K562 (cell line): ENCODE measurements around the gene TRAP1. TPM values are rescaled to one million over a fixed set of nuclear protein-coding genes. Genes with fewer than 3 reads are reported as not detected.

Experiments used
- ATAC-seq: fragments of 200-7000 bp; cut with Tn5 transposase; 3 replicates; pipeline ENCODE4 v1.9.1; 2020; ENCODE audit warnings: moderate library complexity
- BruUV-seq: library from RNA; stranded (reverse); fragments of 400-500 nt; replicated peaks from 2 replicates; lab custom pipeline; 2021; lab: Mats Ljungman, UMichigan
- CTCF ChIA-PET: fragments of 300-600 bp; formaldehyde crosslinking; extraction: SDS; loops from one replicate; lab custom pipeline; 2021; ENCODE audit warnings: low intra/inter-chr PET ratio; lab: Yijun Ruan, JAX
- POLR2A ChIA-PET: fragments of 300-600, 350-650 bp; sonication (Branson Sonifier 250); formaldehyde crosslinking; extraction: SDS; loops from one replicate; lab custom pipeline; 2021; ENCODE audit warnings: antibody characterized with exemption, inconsistent platforms; lab: Yijun Ruan, JAX
- DNase-seq, 4 experiments: peaks; one replicate each; pipeline versions ENCODE4 v3.0.0 to v3.0.0-alpha.2; 2011 to 2018; ENCODE audit warnings: low spot score in 3 of 4, mixed read lengths in 3 of 4; ENCODE audit errors: extremely low read depth in 1 of 4
- FAIRE-seq: peaks from 2 replicates; lab custom pipeline; 2011; peaks lifted over from hg19 to GRCh38; lab: Jason Lieb, UNC
- H2AFZ ChIP-seq: 2 replicates; pipeline ENCODE4 v1.6.0; 2011; ENCODE audit warnings: low read depth, low read length, control low read depth, inconsistent platforms
- H3K27ac ChIP-seq: fragments of 200-600 bp; 3 replicates; pipeline ENCODE4 v1.8.0; 2011; ENCODE audit warnings: low read depth, mild to moderate bottlenecking, control low read depth, inconsistent platforms, low read length, moderate library complexity, mixed read lengths; ENCODE audit errors: extremely low read depth
- H3K27me3 ChIP-seq, 2 experiments: fragments of 300-600 bp in 1 of 2; 2 replicates in 1 of 2; 3 replicates in 1 of 2; pipeline versions ENCODE4 v1.6.0 to v1.8.0; 2011; ENCODE audit warnings: inconsistent platforms in 2 of 2, low read length in 2 of 2, mild to moderate bottlenecking in 1 of 2, mixed read lengths in 1 of 2, moderate library complexity in 1 of 2; ENCODE audit not compliant: control insufficient read depth in 2 of 2, insufficient read depth in 2 of 2
- H3K36me3 ChIP-seq: fragments of 300-600 bp; 3 replicates; pipeline ENCODE4 v1.8.0; 2011; ENCODE audit warnings: mild to moderate bottlenecking, low read length, inconsistent platforms; ENCODE audit not compliant: control insufficient read depth, insufficient read depth
- H3K4me1 ChIP-seq, 2 experiments: fragments of 200-600 bp in 1 of 2; replicated peaks in 1 of 2; 2 replicates in 1 of 2; 3 replicates in 1 of 2; pipeline versions ENCODE4 v1.5.1 to v1.8.0; 2011; ENCODE audit warnings: inconsistent platforms in 2 of 2, low read length in 2 of 2, mild to moderate bottlenecking in 1 of 2, mixed read lengths in 1 of 2, moderate library complexity in 1 of 2; ENCODE audit not compliant: control insufficient read depth in 2 of 2, insufficient read depth in 2 of 2
- H3K4me2 ChIP-seq: 2 replicates; pipeline ENCODE4 v1.6.1; 2011; ENCODE audit warnings: low read length, control low read depth, inconsistent platforms, mixed read lengths; ENCODE audit not compliant: insufficient read depth
- H3K4me3 ChIP-seq: fragments of 200-600 bp; sonication (generic), shearing (Covaris generic); 2 replicates; pipeline ENCODE4 v1.5.1; 2016; ENCODE audit warnings: control low read depth, inconsistent platforms
- H3K79me2 ChIP-seq: fragments of 200-600 bp; 3 replicates; pipeline ENCODE4 v1.8.0; 2011; ENCODE audit warnings: low read length, inconsistent platforms; ENCODE audit not compliant: control insufficient read depth, insufficient read depth
- H3K9ac ChIP-seq, 2 experiments: 2 replicates each; pipeline versions ENCODE4 v1.6.0 to v1.6.1; 2011; ENCODE audit warnings: low read depth in 2 of 2, low read length in 2 of 2, control low read depth in 1 of 2, inconsistent platforms in 1 of 2, mild to moderate bottlenecking in 1 of 2, mixed read lengths in 1 of 2; ENCODE audit not compliant: insufficient read depth in 1 of 2
- H3K9me1 ChIP-seq: one replicate; pipeline ENCODE4 v1.6.0; 2011; ENCODE audit warnings: inconsistent platforms, mild to moderate bottlenecking, low read length, moderate library complexity; ENCODE audit not compliant: control insufficient read depth, insufficient read depth
- H3K9me3 ChIP-seq: replicated peaks from 2 replicates; pipeline ENCODE4 v1.5.1; 2011; ENCODE audit warnings: low read depth, low read length, inconsistent platforms; ENCODE audit not compliant: control insufficient read depth, insufficient read depth
- H4K20me1 ChIP-seq: replicated peaks from 2 replicates; pipeline ENCODE4 v1.6.1; 2011; ENCODE audit warnings: low read length, inconsistent platforms, mixed read lengths; ENCODE audit not compliant: control insufficient read depth, insufficient read depth
- HNRNPUL1 ChIP-seq: fragments of 200-400 bp; formaldehyde crosslinking; IDR thresholded peaks from 2 replicates; pipeline ENCODE4 v1.6.1; 2017; ENCODE audit warnings: low read length
- ILK ChIP-seq: fragments of 450-650 bp; IDR thresholded peaks from 2 replicates; pipeline ENCODE4 v1.6.1; 2016; ENCODE audit warnings: missing genetic modification characterization, low read depth, mild to moderate bottlenecking, missing compliant biosample characterization, moderate library complexity, borderline replicate concordance
- NELFE ChIP-seq: IDR thresholded peaks from 2 replicates; pipeline ENCODE4 v1.6.1; 2011; ENCODE audit warnings: mild to moderate bottlenecking; ENCODE audit not compliant: insufficient read depth, insufficient read length
- NONO ChIP-seq, 2 experiments: fragments of 200-400 bp in 1 of 2; fragments of 450-650 bp in 1 of 2; formaldehyde crosslinking in 1 of 2; IDR thresholded peaks; 2 replicates each; pipeline ENCODE4 v1.6.1; 2017; ENCODE audit warnings: low read depth in 2 of 2, mild to moderate bottlenecking in 2 of 2, moderate library complexity in 2 of 2, low read length in 1 of 2
- NR4A1 ChIP-seq, 2 experiments: fragments of 250-450 bp in 1 of 2; fragments of 450-650 bp in 1 of 2; sonication (Bioruptor Pico) in 1 of 2; IDR thresholded peaks; 2 replicates each; pipeline versions ENCODE4 v1.4.0 to v1.6.1; 2016 to 2020; ENCODE audit warnings: mild to moderate bottlenecking in 2 of 2, missing compliant biosample characterization in 1 of 2, missing genetic modification characterization in 1 of 2, moderate library complexity in 1 of 2
- POLR2A ChIP-seq: fragments of 450-650 bp; conservative IDR thresholded peaks from 2 replicates; pipeline ENCODE4 v1.6.1; 2016
- PPARD ChIP-seq: fragments of 250-450 bp; sonication (Bioruptor Pico); IDR thresholded peaks from 2 replicates; pipeline ENCODE4 v1.8.0; 2022; ENCODE audit warnings: inconsistent platforms, mild to moderate bottlenecking, moderate library complexity
- SRSF1 ChIP-seq: fragments of 200-400 bp; formaldehyde crosslinking; IDR thresholded peaks from 2 replicates; pipeline ENCODE4 v1.6.1; 2017; ENCODE audit warnings: mild to moderate bottlenecking, low read depth, low read length, moderate library complexity
- SRSF3 ChIP-seq: fragments of 200-400 bp; formaldehyde crosslinking; IDR thresholded peaks from 2 replicates; pipeline ENCODE4 v1.6.1; 2016; ENCODE audit warnings: mild to moderate bottlenecking, low read length, moderate library complexity; ENCODE audit not compliant: insufficient read depth
- ZBTB1 ChIP-seq: sonication (generic); formaldehyde crosslinking; IDR thresholded peaks from 2 replicates; pipeline ENCODE4 v1.8.1; 2023; ENCODE audit warnings: missing genetic modification reagents, low read depth, mild to moderate bottlenecking, borderline replicate concordance
- ZNF197 ChIP-seq: fragments of 200-800 bp; sonication (Bioruptor generic); IDR thresholded peaks from 2 replicates; pipeline ENCODE4 v1.6.1; 2016; ENCODE audit warnings: low read depth, missing genetic modification characterization, missing compliant biosample characterization
- ZNF444 ChIP-seq: fragments of 250-450 bp; sonication (Bioruptor Pico); IDR thresholded peaks from 2 replicates; pipeline ENCODE4 v1.4.0; 2020; ENCODE audit warnings: mild to moderate bottlenecking, moderate library complexity
- WGBS: fragments of 100-300 bp; shearing (Covaris generic); methylation state at CpG from one replicate; pipeline ENCODE4 v1.1.6; 2016; ENCODE audit warnings: low coverage, mixed read lengths; ENCODE audit not compliant: insufficient coverage; ENCODE audit errors: missing lambda C conversion rate; 5-methylcytosine and 5-hydroxymethylcytosine counted together
- in situ Hi-C: fragments of 300-500 bp; cut with MboI; formaldehyde crosslinking; loops from 4 replicates; pipeline ENCODE4 v1.15.0; 2018; ENCODE audit warnings: inconsistent platforms, mixed read lengths
- intact Hi-C: fragments of 100-400 bp; cut with micrococcal nuclease; formaldehyde crosslinking; loops from 2 replicates; pipeline ENCODE4 v1.14.2; 2022
- polyA plus RNA-seq, 8 experiments: library from polyadenylated mRNA; depleted of rRNA in 4 of 8; stranded (reverse) in 5 of 8; unstranded in 3 of 8; fragments of >200 nt; fragmentation: Nextera tagmentation in 2 of 8; fragmentation: Illumina TruSeq in 1 of 8; extraction: Ambion mirVana in 2 of 8; extraction: Trizol in 1 of 8; gene quantifications; 2 replicates each; pipeline versions ENCODE4 v1.2.1 to v1.2.3, GENCODE V29; 2011 to 2014; ENCODE audit warnings: inconsistent platforms in 1 of 8, missing spikeins in 1 of 8
- total RNA-seq, 7 experiments: library from RNA; depleted of rRNA in 6 of 7; stranded (reverse); fragments of >200 nt in 6 of 7; fragmentation: Illumina TruSeq in 2 of 7; extraction: Trizol in 2 of 7; gene quantifications; 2 replicates each; pipeline versions ENCODE4 v1.2.1 to v1.2.3, GENCODE V29; 2011 to 2021; ENCODE audit warnings: low replicate concordance in 1 of 7
- TF ChIP-seq, protein P1 (sequence below), 3 experiments: fragments of 200-800 bp in 1 of 3; fragments of 250-450 bp in 1 of 3; fragments of 450-650 bp in 1 of 3; sonication (Bioruptor Pico) in 1 of 3; sonication (Bioruptor generic) in 1 of 3; formaldehyde crosslinking in 1 of 3; IDR thresholded peaks; 2 replicates each; pipeline versions ENCODE4 v1.6.1 to v1.8.0; 2016 to 2022; ENCODE audit warnings: mild to moderate bottlenecking in 2 of 3, missing genetic modification characterization in 2 of 3, missing compliant biosample characterization in 1 of 3, moderate library complexity in 1 of 3

TRAP1 gene
- total and polyA plus RNA-seq, 9 of the 15 experiments (the other 6 are each of a cell fraction or from before 2014, with no cell fraction given) = 19.1 to 436 (median 301) TPM

DNA sequence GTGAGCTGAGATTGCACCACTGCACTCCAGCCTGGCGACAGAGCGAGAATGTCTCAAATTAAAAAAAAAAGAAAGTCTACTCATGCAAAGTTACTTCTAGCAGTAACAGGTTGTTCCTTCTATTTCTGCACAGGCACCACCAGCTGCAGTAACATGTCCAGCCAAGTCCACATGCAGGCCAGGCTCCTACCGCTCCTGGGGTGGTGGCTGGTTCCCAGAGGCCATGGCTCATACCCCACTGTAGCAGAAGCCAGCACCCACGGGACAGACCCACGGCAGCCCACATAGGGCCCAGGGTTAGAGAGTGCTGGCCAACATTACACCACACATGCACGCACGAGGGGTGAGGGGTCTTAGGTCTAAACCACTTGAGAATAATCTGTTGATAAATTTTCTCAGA lies 26.7 kb upstream of the TRAP1 start:
- Histone ChIP-seq H2AFZ (no peak overlapping the region), H3K27ac (no peak overlapping the region), H3K4me3 (no peak overlapping the region), H3K36me3 (peaks cover 61% of the 10 kb centered on the region; the same call in 2 of the 3 replicates), H3K4me1 (no peaks in the 10 kb centered on the region), H3K9ac (no peak overlapping the region), H3K4me2 (no peak overlapping the region), H3K9me1 (no peaks in the 10 kb centered on the region), H3K79me2 (no peaks in the 10 kb centered on the region), H4K20me1 (no peaks in the 10 kb centered on the region), H3K27me3 (no peaks in the 10 kb centered on the region), H3K9me3 (no peaks in the 10 kb centered on the region)
- POLR2A ChIA-PET = interaction anchor here (0.9 kb wide), 2 partner anchors 10 to 11 kb away, joined by 3 to 5 read pairs; no protein-coding TSS in a partner anchor
- DNase-seq (no peak), FAIRE-seq (no peak), ATAC-seq (no peak)
- CTCF ChIA-PET = no interaction called here
- in situ Hi-C loops = no loop called here
- intact Hi-C loops = no loop called here
- TF ChIP-seq PPARD (no peak), NR4A1 (CRISPR knock-in tag; IDR thresholded peaks at IDR 0.05) (no peak), NR4A1 (tag; IDR thresholded peaks at IDR 0.05) (no peak), ZBTB1 (CRISPR knock-in tag) (no peak), POLR2A (no peak), NELFE (no peak), ZNF444 (CRISPR knock-in tag) (no peak), SRSF1 (no peak), SRSF3 (no peak), HNRNPUL1 (no peak), NONO (IDR thresholded peaks at IDR 0.05; ENCODE audit: low read depth in 2 of 2, low read length in 1 of 2) (no peak), ILK (tag) (no peak), ZNF197 (CRISPR knock-in tag) (no peak)
- TF ChIP-seq, protein P1, sequence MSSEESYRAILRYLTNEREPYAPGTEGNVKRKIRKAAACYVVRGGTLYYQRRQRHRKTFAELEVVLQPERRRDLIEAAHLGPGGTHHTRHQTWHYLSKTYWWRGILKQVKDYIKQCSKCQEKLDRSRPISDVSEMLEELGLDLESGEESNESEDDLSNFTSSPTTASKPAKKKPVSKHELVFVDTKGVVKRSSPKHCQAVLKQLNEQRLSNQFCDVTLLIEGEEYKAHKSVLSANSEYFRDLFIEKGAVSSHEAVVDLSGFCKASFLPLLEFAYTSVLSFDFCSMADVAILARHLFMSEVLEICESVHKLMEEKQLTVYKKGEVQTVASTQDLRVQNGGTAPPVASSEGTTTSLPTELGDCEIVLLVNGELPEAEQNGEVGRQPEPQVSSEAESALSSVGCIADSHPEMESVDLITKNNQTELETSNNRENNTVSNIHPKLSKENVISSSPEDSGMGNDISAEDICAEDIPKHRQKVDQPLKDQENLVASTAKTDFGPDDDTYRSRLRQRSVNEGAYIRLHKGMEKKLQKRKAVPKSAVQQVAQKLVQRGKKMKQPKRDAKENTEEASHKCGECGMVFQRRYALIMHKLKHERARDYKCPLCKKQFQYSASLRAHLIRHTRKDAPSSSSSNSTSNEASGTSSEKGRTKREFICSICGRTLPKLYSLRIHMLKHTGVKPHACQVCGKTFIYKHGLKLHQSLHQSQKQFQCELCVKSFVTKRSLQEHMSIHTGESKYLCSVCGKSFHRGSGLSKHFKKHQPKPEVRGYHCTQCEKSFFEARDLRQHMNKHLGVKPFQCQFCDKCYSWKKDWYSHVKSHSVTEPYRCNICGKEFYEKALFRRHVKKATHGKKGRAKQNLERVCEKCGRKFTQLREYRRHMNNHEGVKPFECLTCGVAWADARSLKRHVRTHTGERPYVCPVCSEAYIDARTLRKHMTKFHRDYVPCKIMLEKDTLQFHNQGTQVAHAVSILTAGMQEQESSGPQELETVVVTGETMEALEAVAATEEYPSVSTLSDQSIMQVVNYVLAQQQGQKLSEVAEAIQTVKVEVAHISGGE (CRISPR knock-in tag; IDR thresholded peaks at IDR 0.05) = no peak
- no TSS peak for BruUV-seq
- WGBS = 91% methylated on average over 7 of the region's 7 CpGs
